Measurements from ENCODE around the gene GARIN5A. TPM values are rescaled to one million over a fixed set of nuclear protein-coding genes. Genes with fewer than 3 reads are reported as not detected.

Gene GARIN5A
- total and polyA plus RNA-seq, 9 of the 15 experiments (the other 6 are each of a cell fraction or from before 2014, with no cell fraction given) = 0.10 to 0.82 (median 0.23) TPM; not detected in 2

DNA sequence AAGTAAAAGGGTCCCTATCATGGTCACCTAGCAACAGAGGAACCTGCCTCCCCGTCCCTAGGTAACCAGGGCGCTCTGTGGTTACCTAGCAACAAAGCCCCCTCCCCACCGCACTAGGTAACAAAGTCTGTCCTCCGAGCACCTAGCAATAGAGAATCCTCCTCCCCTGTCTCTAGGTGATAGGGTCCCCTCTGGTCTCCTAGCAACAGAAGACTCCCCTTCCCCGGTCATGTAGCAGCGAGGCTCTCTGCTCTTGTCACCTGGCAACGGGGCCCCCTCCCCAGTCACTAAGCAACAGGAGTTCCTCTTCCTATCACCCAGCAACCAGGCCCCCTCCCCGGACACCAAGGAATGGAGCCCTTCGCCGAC is 34.0 kb upstream of the GARIN5A start (continued):
- TF ChIP-seq TCF7 (IDR thresholded peaks at IDR 0.05; ENCODE audit: borderline replicate concordance) (no peak), NFATC3 (IDR thresholded peaks at IDR 0.05) (no peak), ZNF431 (CRISPR knock-in tag; IDR thresholded peaks at IDR 0.05) (no peak), ZNF644 (tag; IDR thresholded peaks at IDR 0.05; ENCODE audit: low read depth) (no peak), CSDE1 (IDR thresholded peaks at IDR 0.05) (peak in 1 of 2 experiments; percentile 87; a peak in 2 of 4 replicates), ETV6 (IDR thresholded peaks at IDR 0.05; ENCODE audit: borderline replicate concordance in 1 of 2, low read depth in 2 of 2, low read length in 1 of 2) (no peak), ETV6 (CRISPR knock-in tag; IDR thresholded peaks at IDR 0.05; ENCODE audit: borderline replicate concordance) (0 out of 2 replicates have a peak, but pooled peaks have one; percentile 17), ZNF212 (CRISPR knock-in tag; IDR thresholded peaks at IDR 0.05) (no peak), ELF1 (tag; IDR thresholded peaks at IDR 0.05) (no peak), HDGF (IDR thresholded peaks at IDR 0.05) (no peak), CBX1 (IDR thresholded peaks at IDR 0.05; ENCODE audit: low read depth) (no peak), PCBP2 (IDR thresholded peaks at IDR 0.05; ENCODE audit: low read depth, low read length, poor library complexity, severe bottlenecking) (no peak), ZBTB8A (IDR thresholded peaks at IDR 0.05; ENCODE audit: partially characterized antibody) (no peak), EP400 (IDR thresholded peaks at IDR 0.05) (no peak), SIN3B (IDR thresholded peaks at IDR 0.05; ENCODE audit: low read depth) (no peak), SMARCE1 (IDR thresholded peaks at IDR 0.05) (no peak), NCOA4 (IDR thresholded peaks at IDR 0.05; ENCODE audit: partially characterized antibody) (no peak), SP2 (IDR thresholded peaks at IDR 0.05; ENCODE audit: extremely low read depth, low read depth, low read length, poor library complexity, severe bottlenecking) (peak; percentile 19), FUS (optimal IDR thresholded peaks at IDR 0.05; ENCODE audit: low read depth, low read length) (no peak), SPI1 (IDR thresholded peaks at IDR 0.05; ENCODE audit: borderline replicate concordance, low read depth, low read length) (peak; percentile 80), BMI1 (IDR thresholded peaks at IDR 0.05; ENCODE audit: low read length) (no peak), MAFF (IDR thresholded peaks at IDR 0.05; ENCODE audit: low read length) (no peak), ERF (CRISPR knock-in tag; IDR thresholded peaks at IDR 0.05) (no peak)
- TF ChIP-seq, protein P1, sequence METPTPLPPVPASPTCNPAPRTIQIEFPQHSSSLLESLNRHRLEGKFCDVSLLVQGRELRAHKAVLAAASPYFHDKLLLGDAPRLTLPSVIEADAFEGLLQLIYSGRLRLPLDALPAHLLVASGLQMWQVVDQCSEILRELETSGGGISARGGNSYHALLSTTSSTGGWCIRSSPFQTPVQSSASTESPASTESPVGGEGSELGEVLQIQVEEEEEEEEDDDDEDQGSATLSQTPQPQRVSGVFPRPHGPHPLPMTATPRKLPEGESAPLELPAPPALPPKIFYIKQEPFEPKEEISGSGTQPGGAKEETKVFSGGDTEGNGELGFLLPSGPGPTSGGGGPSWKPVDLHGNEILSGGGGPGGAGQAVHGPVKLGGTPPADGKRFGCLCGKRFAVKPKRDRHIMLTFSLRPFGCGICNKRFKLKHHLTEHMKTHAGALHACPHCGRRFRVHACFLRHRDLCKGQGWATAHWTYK (CRISPR knock-in tag; IDR thresholded peaks at IDR 0.05) = no peak
- TF ChIP-seq, protein P2, sequence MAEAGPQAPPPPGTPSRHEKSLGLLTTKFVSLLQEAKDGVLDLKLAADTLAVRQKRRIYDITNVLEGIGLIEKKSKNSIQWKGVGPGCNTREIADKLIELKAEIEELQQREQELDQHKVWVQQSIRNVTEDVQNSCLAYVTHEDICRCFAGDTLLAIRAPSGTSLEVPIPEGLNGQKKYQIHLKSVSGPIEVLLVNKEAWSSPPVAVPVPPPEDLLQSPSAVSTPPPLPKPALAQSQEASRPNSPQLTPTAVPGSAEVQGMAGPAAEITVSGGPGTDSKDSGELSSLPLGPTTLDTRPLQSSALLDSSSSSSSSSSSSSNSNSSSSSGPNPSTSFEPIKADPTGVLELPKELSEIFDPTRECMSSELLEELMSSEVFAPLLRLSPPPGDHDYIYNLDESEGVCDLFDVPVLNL (CRISPR knock-in tag; IDR thresholded peaks at IDR 0.05; ENCODE audit: low read depth) = no peak
- TF ChIP-seq, protein P3, sequence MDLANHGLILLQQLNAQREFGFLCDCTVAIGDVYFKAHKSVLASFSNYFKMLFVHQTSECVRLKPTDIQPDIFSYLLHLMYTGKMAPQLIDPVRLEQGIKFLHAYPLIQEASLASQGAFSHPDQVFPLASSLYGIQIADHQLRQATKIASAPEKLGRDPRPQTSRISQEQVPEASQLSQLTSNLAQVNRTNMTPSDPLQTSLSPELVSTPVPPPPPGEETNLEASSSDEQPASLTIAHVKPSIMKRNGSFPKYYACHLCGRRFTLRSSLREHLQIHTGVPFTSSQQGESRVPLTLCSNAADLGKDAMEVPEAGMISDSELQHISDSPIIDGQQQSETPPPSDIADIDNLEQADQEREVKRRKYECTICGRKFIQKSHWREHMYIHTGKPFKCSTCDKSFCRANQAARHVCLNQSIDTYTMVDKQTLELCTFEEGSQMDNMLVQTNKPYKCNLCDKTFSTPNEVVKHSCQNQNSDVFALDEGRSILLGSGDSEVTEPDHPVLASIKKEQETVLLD (IDR thresholded peaks at IDR 0.05) = no peak
- TF ChIP-seq, protein P4, sequence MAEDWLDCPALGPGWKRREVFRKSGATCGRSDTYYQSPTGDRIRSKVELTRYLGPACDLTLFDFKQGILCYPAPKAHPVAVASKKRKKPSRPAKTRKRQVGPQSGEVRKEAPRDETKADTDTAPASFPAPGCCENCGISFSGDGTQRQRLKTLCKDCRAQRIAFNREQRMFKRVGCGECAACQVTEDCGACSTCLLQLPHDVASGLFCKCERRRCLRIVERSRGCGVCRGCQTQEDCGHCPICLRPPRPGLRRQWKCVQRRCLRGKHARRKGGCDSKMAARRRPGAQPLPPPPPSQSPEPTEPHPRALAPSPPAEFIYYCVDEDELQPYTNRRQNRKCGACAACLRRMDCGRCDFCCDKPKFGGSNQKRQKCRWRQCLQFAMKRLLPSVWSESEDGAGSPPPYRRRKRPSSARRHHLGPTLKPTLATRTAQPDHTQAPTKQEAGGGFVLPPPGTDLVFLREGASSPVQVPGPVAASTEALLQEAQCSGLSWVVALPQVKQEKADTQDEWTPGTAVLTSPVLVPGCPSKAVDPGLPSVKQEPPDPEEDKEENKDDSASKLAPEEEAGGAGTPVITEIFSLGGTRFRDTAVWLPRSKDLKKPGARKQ (CRISPR knock-in tag; IDR thresholded peaks at IDR 0.05) = no peak
